Chondrocyte (in vitro differentiated cells): ENCODE measurements around the gene ARGLU1. TPM values are rescaled to one million over a fixed set of nuclear protein-coding genes. Genes with fewer than 3 reads are reported as not detected.

Experiments
- DNase-seq: peaks from one replicate; pipeline ENCODE4 v3.0.0; 2021; ENCODE audit warnings: mixed read lengths, low spot score
- H3K27ac Mint-ChIP-seq: one replicate; pipeline ENCODE4 v1.8.0; 2021; ENCODE audit warnings: mild to moderate bottlenecking, moderate library complexity, mixed read lengths; ENCODE audit not compliant: unreplicated experiment
- H3K27me3 Mint-ChIP-seq: 2 replicates; pipeline ENCODE4 v1.8.0; 2021; ENCODE audit warnings: low read depth, mixed read lengths
- H3K36me3 Mint-ChIP-seq: 2 replicates; pipeline ENCODE4 v1.8.0; 2021; ENCODE audit warnings: low read depth, mixed read lengths
- H3K4me1 Mint-ChIP-seq: 2 replicates; pipeline ENCODE4 v1.8.0; 2021; ENCODE audit warnings: low read depth, mild to moderate bottlenecking, mixed read lengths
- H3K4me3 Mint-ChIP-seq: one replicate; pipeline ENCODE4 v1.8.0; 2021; ENCODE audit warnings: mild to moderate bottlenecking, moderate library complexity, mixed read lengths; ENCODE audit not compliant: unreplicated experiment
- H3K9me3 Mint-ChIP-seq: 2 replicates; pipeline ENCODE4 v1.8.0; 2021; ENCODE audit warnings: low read depth, mixed read lengths
- total RNA-seq: library from RNA; stranded (reverse); gene quantifications from 3 replicates; pipeline ENCODE4 v1.2.1, GENCODE V29; 2021
- TF ChIP-seq, protein P1 (sequence below): fragments of 200-600 bp; sonication (generic); IDR thresholded peaks from 2 replicates; pipeline ENCODE4 v1.5.0; 2021; ENCODE audit warnings: antibody characterized with exemption, mild to moderate bottlenecking, moderate library complexity

Gene ARGLU1
- total RNA-seq, 1 donor from 2014 or later: 48.5 TPM

DNA sequence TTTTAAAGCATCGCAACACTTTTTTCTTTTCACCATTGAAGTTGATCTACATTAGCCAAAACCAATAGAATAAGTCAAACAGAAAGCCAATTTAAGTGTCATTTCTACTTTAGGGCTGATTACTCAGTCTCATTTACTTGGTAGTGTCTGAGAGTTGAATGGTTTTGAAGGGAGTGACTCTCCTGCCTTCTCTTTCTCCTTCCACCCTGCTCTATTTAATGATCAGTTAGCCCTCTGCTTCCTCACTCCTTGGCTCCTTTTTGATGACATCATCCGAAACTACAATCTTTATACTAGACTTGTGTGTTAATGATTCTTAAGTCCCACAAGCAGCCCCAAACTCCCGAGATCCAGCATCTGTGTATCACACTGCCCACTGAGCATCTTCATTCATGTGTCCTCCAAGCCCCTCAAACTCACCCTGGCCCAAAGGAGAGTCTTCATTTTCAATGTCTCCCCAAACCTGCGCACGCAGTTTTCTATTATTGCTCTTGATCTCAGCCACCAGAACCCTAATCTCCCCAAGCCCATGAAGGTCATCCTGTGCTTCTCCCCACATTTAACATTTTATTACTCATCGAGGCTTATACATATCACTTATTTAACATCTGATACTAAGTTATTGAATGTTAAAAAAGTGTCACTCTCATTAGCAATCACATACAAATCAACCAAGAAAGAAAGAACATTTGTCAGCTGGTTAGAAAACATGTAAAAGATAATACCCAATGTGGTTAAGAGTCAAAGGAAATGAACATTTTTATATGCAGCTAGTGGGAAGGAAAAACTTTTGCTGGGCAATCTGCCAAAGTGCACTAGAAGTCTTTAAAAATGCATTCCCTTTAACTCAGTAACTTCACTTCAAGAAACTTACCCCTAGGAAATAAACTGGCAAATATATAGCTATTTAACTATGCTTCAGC, 32.2 kb upstream of the ARGLU1 start:
- no peaks in the 10 kb centered on the region for H3K9me3 Mint-ChIP-seq
- H3K27me3 Mint-ChIP-seq: no peaks in the 10 kb centered on the region
- no peaks in the 10 kb centered on the region for H3K36me3 Mint-ChIP-seq
- no peak for DNase-seq
- H3K4me1 Mint-ChIP-seq: peaks cover 31% of the 10 kb centered on the region
- H3K27ac Mint-ChIP-seq: peak overlapping the region; percentile 72
- TF ChIP-seq, protein P1, sequence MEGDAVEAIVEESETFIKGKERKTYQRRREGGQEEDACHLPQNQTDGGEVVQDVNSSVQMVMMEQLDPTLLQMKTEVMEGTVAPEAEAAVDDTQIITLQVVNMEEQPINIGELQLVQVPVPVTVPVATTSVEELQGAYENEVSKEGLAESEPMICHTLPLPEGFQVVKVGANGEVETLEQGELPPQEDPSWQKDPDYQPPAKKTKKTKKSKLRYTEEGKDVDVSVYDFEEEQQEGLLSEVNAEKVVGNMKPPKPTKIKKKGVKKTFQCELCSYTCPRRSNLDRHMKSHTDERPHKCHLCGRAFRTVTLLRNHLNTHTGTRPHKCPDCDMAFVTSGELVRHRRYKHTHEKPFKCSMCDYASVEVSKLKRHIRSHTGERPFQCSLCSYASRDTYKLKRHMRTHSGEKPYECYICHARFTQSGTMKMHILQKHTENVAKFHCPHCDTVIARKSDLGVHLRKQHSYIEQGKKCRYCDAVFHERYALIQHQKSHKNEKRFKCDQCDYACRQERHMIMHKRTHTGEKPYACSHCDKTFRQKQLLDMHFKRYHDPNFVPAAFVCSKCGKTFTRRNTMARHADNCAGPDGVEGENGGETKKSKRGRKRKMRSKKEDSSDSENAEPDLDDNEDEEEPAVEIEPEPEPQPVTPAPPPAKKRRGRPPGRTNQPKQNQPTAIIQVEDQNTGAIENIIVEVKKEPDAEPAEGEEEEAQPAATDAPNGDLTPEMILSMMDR: no peak
- no peak overlapping the region for H3K4me3 Mint-ChIP-seq

DNA sequence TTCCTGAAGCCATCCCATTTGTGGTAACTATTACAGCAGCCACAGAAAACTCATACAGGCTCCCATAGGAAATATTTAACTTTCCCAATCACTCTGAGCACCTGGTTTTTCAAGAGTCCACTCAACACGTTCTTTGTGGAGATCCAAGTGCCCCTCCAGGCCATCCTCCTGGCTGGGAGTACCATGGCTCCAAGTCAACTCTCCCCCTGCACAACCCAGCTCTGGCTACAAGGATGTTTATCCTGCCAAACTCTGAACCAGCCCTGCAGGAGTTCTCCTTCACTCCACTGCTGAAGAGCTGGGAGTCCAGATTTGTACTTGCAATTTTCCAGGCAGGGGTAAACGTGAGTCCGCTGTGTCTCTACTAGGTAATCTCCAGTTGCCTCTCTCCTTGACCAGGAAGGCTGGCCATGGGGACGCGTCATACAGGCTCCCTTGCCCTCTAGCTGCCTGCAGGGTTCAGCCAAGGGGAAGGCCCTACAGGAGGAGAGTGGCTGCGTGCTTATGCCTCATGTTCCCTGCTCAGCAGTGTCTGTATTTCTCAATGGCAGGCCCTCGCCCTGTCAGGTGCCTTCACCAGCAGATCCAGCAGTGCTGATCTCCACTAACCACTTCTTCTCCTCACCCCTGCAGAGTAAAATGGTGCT, 29.9 kb upstream of the ARGLU1 start:
- TF ChIP-seq, protein P1: no peak
- DNase-seq: no peak
- Mint-ChIP-seq H3K4me1 (peaks cover 31% of the 10 kb centered on the region), H3K9me3 (no peaks in the 10 kb centered on the region), H3K27ac (no peak overlapping the region), H3K27me3 (no peaks in the 10 kb centered on the region), H3K4me3 (no peak overlapping the region), H3K36me3 (no peaks in the 10 kb centered on the region)

DNA sequence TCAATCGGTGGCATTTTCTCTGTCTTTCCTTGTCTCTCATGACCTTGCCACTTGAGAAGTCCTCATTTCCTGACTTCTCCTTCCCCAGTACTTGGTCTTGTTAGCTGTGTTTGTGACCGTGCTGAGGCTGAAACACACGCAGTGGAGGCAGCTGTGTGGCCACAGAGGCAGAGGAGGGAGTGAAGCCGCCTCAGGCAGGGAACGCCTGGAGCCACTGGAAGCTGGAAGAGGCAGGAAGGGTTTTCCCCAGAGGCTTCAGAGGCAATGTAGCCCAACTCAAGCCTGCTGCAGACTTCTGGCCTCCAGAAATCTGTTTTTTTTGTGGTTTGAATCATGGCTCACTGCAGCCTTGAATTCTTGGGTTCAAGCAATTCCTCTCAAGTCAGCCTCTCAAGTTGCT, 29.2 kb upstream of the ARGLU1 start:
- DNase-seq: no peak
- no peaks in the 10 kb centered on the region for H3K27me3 Mint-ChIP-seq
- peak overlapping the region; percentile 70 for H3K27ac Mint-ChIP-seq
- no peak overlapping the region for H3K4me3 Mint-ChIP-seq
- TF ChIP-seq, protein P1: no peak
- H3K9me3 Mint-ChIP-seq: no peaks in the 10 kb centered on the region
- no peaks in the 10 kb centered on the region for H3K36me3 Mint-ChIP-seq
- peaks cover 26% of the 10 kb centered on the region for H3K4me1 Mint-ChIP-seq

DNA sequence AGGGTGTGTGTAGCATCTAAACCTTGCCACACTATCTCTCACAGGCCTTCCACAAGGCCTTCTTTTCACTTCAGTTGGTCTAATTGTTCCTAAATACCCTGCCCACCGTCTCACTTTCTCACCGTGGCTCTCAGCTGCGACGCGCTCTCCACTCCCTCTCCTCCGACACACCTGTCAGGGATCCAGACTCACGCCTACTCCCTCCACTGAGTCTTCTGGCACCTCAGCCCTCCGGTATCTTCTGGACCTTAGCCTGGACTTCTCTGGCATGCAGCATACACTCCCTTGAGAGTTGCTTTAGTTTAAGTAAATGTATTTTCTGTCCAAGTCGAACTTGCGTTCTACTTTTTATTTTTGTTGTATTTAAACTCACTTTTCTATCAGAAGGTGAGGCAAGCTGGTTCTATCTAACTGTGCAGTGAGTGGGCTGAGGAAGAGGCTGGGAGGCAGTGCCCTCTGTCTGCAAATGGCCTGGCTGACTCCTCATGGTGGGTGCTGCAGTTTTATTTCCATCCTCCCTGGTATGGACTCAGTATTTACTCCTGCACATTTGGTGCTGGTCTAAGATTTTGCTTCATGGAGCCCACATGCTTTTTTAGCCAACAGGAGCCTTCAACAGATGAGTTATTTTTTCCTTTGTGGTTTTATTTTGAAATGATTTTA, 28.5 kb upstream of the ARGLU1 start:
- H3K27ac Mint-ChIP-seq: peak overlapping the region; percentile 34
- H3K36me3 Mint-ChIP-seq: no peaks in the 10 kb centered on the region
- TF ChIP-seq, protein P1: no peak
- H3K4me1 Mint-ChIP-seq: peaks cover 22% of the 10 kb centered on the region
- DNase-seq: no peak
- H3K27me3 Mint-ChIP-seq: no peaks in the 10 kb centered on the region
- H3K9me3 Mint-ChIP-seq: no peaks in the 10 kb centered on the region
- no peak overlapping the region for H3K4me3 Mint-ChIP-seq

DNA sequence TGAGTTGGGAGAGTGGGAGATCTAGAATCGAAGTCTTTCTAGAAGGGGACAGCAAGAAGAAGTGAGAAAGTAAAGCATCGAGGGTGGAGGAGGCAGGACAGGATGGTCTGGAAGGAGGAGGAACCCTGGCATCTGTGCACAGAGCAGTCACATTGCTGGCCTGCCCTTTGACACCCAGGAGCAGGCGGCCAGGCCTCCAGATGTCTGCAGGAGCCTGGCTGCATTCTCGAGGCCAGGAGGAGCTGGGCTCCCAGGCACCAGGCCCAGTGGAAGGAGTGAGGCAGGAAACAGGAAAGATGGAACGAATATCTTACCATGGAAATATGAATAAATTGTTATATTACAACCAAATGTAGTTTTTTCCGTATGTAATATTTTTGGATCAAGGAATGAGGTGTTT, 27.7 kb upstream of the ARGLU1 start:
- no peak overlapping the region for H3K27ac Mint-ChIP-seq
- peaks cover 18% of the 10 kb centered on the region for H3K4me1 Mint-ChIP-seq
- no peaks in the 10 kb centered on the region for H3K27me3 Mint-ChIP-seq
- no peak for DNase-seq
- H3K9me3 Mint-ChIP-seq: no peaks in the 10 kb centered on the region
- no peak overlapping the region for H3K4me3 Mint-ChIP-seq
- H3K36me3 Mint-ChIP-seq: no peaks in the 10 kb centered on the region
- TF ChIP-seq, protein P1: no peak
